Chondrocyte (in vitro differentiated cells): Measurements from ENCODE around the gene CTNNBIP1. TPM values are rescaled to one million over a fixed set of nuclear protein-coding genes. Genes with fewer than 3 reads are reported as not detected.

Source experiments
- DNase-seq: peaks from one replicate; pipeline ENCODE4 v3.0.0; 2021; ENCODE audit warnings: mixed read lengths, low spot score
- H3K27ac Mint-ChIP-seq: one replicate; pipeline ENCODE4 v1.8.0; 2021; ENCODE audit warnings: mild to moderate bottlenecking, moderate library complexity, mixed read lengths; ENCODE audit not compliant: unreplicated experiment
- H3K27me3 Mint-ChIP-seq: 2 replicates; pipeline ENCODE4 v1.8.0; 2021; ENCODE audit warnings: low read depth, mixed read lengths
- H3K36me3 Mint-ChIP-seq: 2 replicates; pipeline ENCODE4 v1.8.0; 2021; ENCODE audit warnings: low read depth, mixed read lengths
- H3K4me1 Mint-ChIP-seq: 2 replicates; pipeline ENCODE4 v1.8.0; 2021; ENCODE audit warnings: low read depth, mild to moderate bottlenecking, mixed read lengths
- H3K4me3 Mint-ChIP-seq: one replicate; pipeline ENCODE4 v1.8.0; 2021; ENCODE audit warnings: mild to moderate bottlenecking, moderate library complexity, mixed read lengths; ENCODE audit not compliant: unreplicated experiment
- H3K9me3 Mint-ChIP-seq: 2 replicates; pipeline ENCODE4 v1.8.0; 2021; ENCODE audit warnings: low read depth, mixed read lengths
- CTCF ChIP-seq: fragments of 200-600 bp; sonication (generic); IDR thresholded peaks from 2 replicates; pipeline ENCODE4 v1.5.0; 2021; ENCODE audit warnings: antibody characterized with exemption, mild to moderate bottlenecking, moderate library complexity
- total RNA-seq: library from RNA; stranded (reverse); gene quantifications from 3 replicates; pipeline ENCODE4 v1.2.1, GENCODE V29; 2021

Gene CTNNBIP1
- total RNA-seq, 1 donor from 2014 or later = 26.2 TPM

- Mint-ChIP-seq H3K27ac (no peak overlapping the region), H3K27me3 (no peaks in the 10 kb centered on the region), H3K4me1 (peaks cover 39% of the 10 kb centered on the region), H3K4me3 (peak overlapping the region; percentile 80), H3K36me3 (no peaks in the 10 kb centered on the region), H3K9me3 (no peaks in the 10 kb centered on the region)
- TF ChIP-seq CTCF = no peak
- DNase-seq = no peak
These were observed 1.2 kb downstream of the CTNNBIP1 start for GRCh38 chr1:9908871-9909233.

GRCh38 chr1:9907441-9907840, 2.6 kb downstream of the CTNNBIP1 start:
- H3K36me3 Mint-ChIP-seq = no peaks in the 10 kb centered on the region
- no peaks in the 10 kb centered on the region for H3K9me3 Mint-ChIP-seq
- H3K27me3 Mint-ChIP-seq = no peaks in the 10 kb centered on the region
- no peak for DNase-seq
- no peak for TF ChIP-seq CTCF
- H3K27ac Mint-ChIP-seq = no peak overlapping the region
- H3K4me1 Mint-ChIP-seq = peaks cover 39% of the 10 kb centered on the region
- no peak overlapping the region for H3K4me3 Mint-ChIP-seq

GRCh38 chr1:9906466-9906865, 3.6 kb downstream of the CTNNBIP1 start:
- Mint-ChIP-seq H3K27me3 (no peaks in the 10 kb centered on the region), H3K36me3 (no peaks in the 10 kb centered on the region)

GRCh38 chr1:9905010-9905409, 5.1 kb downstream of the CTNNBIP1 start:
- no peak for DNase-seq
- H3K36me3 Mint-ChIP-seq = no peaks in the 10 kb centered on the region
- no peak for TF ChIP-seq CTCF
- no peaks in the 10 kb centered on the region for H3K9me3 Mint-ChIP-seq
- peak overlapping the region; percentile 13 for H3K27ac Mint-ChIP-seq
- H3K27me3 Mint-ChIP-seq = no peaks in the 10 kb centered on the region
- no peak overlapping the region for H3K4me3 Mint-ChIP-seq
- peaks cover 33% of the 10 kb centered on the region for H3K4me1 Mint-ChIP-seq

More at GRCh38 chr1:9906466-9906865, 3.6 kb downstream of the CTNNBIP1 start:
- Mint-ChIP-seq H3K9me3 (no peaks in the 10 kb centered on the region), H3K4me1 (peaks cover 35% of the 10 kb centered on the region), H3K27ac (no peak overlapping the region), H3K4me3 (no peak overlapping the region)
- DNase-seq = no peak
- no peak for TF ChIP-seq CTCF

GRCh38 chr1:9904596-9904995, 5.5 kb downstream of the CTNNBIP1 start:
- H3K9me3 Mint-ChIP-seq = no peaks in the 10 kb centered on the region
- H3K4me1 Mint-ChIP-seq = peaks cover 33% of the 10 kb centered on the region
- no peak overlapping the region for H3K27ac Mint-ChIP-seq
- no peak overlapping the region for H3K4me3 Mint-ChIP-seq
- H3K36me3 Mint-ChIP-seq = no peaks in the 10 kb centered on the region
- TF ChIP-seq CTCF = no peak
- H3K27me3 Mint-ChIP-seq = no peaks in the 10 kb centered on the region
- DNase-seq = no peak
